ENCODE results near the gene DNAJC6.

DNA sequence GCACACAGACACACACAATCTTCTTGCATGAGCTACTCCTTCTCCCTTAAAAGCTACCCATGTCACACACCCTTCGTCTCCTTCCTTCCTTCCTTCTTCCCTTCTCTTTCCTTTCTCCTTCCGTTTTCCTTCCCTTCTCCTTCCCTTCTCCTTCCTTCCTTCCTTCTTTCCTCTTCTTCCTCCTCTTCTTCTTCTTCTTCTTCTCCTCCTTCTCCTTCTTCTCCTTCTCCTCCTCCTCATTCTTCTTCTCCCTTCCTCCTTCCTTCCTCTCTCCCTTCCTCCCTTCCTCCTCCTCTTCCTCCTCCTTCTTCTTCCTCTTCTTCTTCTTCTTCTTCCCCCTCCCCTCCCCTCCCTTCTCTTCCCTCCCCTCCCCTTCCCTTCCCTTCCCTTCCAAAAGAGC, 59.1 kb downstream of the DNAJC6 start:
- TF ChIP-seq, protein P1, sequence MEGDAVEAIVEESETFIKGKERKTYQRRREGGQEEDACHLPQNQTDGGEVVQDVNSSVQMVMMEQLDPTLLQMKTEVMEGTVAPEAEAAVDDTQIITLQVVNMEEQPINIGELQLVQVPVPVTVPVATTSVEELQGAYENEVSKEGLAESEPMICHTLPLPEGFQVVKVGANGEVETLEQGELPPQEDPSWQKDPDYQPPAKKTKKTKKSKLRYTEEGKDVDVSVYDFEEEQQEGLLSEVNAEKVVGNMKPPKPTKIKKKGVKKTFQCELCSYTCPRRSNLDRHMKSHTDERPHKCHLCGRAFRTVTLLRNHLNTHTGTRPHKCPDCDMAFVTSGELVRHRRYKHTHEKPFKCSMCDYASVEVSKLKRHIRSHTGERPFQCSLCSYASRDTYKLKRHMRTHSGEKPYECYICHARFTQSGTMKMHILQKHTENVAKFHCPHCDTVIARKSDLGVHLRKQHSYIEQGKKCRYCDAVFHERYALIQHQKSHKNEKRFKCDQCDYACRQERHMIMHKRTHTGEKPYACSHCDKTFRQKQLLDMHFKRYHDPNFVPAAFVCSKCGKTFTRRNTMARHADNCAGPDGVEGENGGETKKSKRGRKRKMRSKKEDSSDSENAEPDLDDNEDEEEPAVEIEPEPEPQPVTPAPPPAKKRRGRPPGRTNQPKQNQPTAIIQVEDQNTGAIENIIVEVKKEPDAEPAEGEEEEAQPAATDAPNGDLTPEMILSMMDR (IDR thresholded peaks at IDR 0.05) = no peak
- no peak for TF ChIP-seq POLR2A (IDR thresholded peaks at IDR 0.05)

Data from esophagus squamous epithelium (tissue), 4 donors.